Activated gamma-delta T cell treated with Interleukin-2 at 50 U/mL for 16 hours (primary cell): ENCODE data around the gene GBA3.

ENCODE experiments used
- DNase-seq: peaks from one replicate; pipeline ENCODE4 v3.0.0-alpha.2; 2020

GBA3 gene

DNA sequence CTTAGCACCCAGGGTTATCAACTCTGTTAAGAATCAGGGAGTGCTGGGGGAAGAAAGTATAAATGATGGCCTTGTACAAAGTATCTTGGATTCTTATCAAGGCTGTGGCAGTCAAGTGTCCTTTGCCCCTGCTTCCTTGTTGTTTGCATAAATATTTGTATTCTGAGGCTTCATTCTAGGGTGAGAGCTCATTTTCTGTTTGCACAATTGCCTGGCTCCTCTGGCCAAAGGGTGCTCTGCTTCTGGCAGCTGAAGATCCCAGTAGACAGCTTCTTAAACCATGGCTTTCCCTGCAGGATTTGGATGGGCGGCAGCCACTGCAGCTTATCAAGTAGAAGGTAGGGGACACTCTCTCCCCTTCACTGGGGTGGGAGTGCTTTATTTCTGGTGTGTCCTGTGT lies at the start of gene GBA3:
Gene GBA3 (plus strand): TSS at position 202 of the 400 bp plus-strand sequence.
- no peak for DNase-seq

DNA sequence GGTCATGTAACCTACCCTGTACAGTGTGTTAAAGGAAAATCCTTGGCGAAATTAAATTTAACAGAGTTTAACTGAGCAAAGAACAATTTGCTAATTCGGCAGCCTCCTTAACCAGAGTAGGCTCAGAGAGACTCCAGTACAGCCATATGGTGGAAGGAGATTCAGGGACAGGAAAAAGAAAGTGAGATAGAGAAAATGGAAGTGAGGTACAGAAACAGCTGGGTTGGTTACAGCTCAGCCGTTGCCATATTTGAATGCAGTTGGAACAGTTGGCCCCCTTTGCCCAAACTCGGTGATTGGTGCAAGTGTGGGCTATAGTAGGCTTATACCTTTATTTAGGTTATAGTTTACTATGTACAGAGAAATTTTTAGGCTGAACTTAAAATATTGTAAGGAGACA lies 48.8 kb upstream of the GBA3 start:
- no peak for DNase-seq

DNA sequence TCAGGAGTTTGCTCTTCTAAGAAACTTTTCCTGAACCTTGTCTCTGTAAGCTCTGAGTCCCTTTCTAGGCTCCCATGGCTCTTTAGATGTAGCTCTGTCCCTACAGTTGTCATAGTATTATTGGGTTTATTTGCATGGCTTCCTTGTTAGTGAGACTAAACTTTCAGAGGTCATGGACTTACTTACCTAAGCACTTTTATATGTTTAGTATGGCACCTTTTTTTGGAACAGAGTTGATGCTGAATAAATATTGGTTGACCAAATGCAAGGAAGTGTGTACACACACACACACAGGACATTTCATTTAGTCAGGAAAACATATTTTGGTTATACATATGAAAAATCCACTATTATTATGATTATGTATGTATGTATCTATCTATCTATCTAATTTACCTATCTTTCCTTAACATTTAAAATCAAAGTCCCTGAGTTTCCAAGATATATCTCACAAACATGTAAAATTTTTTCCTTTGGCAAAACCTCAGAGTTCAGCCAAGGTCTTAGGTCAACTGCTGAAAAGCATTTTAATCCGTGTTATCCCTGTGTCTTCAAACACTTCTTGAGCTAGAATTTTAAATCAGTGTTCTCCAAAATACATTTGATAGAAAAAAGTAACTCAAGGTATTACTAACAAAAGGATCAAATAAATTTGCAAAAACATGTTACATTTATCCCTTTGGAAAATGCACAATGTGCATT lies 47.1 kb upstream of the GBA3 start:
- DNase-seq = no peak

DNA sequence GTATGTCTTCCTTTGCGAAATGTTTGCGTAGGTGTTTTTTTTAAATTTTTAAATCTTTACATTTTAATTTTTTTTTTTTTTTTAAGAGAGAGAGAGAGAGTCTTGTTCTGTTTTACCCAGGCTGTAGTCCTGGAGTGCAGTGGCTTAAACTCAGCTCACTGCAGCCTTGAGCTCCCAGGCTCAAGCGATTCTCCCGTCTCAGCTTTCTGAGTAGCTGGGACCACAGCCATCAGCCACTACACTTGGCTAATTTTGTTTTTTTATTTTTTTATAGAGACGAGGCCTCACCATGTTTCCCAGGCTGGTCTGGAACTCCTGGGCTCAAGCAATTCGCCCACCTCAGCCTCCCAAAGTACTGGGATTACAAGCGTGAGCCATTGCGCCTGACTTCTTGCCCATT lies 43.7 kb upstream of the GBA3 start:
- no peak for DNase-seq

DNA sequence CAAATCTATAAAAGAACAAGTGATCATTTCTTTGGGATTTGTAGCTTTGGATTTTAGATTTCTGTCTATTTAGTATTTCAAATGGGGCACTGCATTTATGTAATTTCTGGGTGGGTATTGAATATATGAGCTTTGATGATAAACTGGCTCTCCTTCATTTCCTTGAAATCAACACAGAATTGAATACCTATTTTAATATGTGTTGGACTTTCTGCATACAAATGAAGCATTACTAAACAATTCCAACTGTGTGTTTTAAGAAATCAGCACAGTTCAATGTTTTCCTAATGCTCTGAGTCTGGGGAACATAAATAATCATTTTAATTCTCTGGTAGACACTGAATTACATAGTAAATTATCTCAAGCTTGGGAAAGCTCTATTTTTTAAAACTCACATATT lies 42.0 kb upstream of the GBA3 start:
- DNase-seq = no peak

DNA sequence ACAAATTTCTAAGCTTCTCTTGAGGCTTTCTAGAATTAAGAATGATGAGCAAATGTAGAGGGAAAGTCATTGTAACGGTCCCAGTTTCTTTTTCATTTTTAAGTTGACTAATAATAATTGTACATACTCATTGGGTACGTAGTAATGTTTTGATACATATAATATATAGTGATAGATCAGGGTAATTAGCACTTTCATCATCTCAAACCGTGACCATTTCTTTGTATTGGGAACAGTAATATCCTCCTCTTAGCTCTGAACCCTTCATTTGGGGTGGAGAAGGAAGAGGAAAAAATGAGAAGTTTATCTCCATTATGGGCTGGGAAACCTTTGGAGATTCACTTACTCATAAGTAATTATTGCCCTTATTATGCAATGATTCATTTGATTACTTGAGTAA lies 39.0 kb upstream of the GBA3 start:
- DNase-seq = no peak

DNA sequence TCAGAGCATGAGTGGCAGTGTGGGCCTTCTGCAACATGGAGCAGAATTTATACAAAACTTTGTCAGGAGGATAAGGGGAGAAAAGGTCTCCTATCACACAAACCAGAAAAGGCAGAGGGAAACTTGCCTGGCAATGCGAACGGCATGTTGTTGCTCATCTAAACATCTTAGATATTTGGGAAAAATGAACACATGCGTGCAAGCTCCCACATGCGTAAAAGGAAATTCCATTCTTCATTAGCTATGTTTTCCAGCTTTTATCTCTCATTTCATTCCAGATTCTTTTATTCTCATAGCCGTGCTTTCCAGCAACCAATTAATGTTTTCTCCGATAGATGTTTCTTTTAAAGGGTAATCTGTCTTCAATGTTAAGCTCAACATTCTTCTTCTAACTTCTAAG lies 31.3 kb upstream of the GBA3 start:
- no peak for DNase-seq

DNA sequence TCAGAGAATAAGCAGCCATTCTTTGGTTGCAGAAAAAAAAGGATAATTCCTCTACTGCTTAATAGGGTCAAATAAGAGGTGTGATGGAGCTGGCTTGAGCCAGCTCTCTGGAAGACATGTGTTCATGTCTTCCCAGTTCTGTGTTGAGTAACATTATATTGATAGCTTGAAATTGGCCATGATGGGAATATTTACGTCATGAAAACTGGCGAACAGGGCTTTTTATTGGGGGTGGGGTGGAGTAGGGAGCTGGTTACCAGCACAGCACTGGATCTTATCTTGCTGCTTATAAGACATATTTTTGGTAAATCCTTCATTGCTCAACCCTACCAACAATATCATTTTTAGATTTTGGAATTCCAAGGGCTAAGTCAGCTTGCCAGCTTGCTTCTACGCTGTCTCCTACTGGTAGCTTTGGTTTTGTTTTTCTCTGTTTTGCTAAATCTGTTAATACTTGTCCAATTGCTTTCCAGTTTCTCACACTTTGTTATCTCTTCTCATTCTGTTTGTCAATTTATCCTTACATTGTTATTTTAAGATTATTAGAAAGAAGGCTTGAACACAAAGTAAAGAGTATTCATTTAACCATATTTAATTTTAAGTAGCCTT lies 25.3 kb upstream of the GBA3 start:
- DNase-seq = no peak

DNA sequence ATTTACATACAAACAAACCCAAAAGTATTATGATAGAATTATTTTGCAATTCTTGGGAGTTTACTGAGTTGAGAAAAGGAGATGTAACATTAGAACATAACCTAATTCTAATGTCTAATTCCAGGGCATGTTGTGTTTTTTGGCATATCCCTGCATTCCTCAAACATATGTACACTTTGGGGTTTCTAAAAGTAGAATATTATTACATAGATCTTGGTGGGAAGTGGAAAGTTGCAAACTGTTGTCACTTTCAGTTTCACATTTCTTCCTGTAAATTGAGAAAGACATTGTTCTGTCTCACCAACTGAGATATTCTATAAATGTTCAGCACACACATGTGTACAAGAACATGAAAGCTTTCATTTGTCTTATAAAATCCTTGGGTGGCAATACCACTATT lies 24.4 kb upstream of the GBA3 start:
- no peak for DNase-seq

DNA sequence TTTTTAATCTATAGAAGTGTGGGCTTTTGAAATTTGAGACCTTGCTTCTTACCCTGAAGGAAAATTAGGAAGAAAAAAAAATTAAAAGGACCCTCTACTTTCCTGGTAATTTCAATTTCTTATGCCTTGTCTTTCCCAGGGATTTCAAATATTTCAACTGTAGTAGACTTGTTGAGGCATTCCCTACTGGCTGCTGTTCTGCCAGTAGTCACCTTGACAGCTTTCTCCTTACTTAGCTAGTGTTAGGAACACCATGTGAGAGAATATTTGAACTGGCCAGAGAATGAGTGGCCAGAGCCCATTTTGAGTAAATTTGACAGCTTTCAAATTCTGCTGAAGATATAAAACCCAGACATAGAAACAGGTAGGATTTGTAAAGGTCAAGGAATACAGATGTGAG lies 24.0 kb upstream of the GBA3 start:
- no peak for DNase-seq

DNA sequence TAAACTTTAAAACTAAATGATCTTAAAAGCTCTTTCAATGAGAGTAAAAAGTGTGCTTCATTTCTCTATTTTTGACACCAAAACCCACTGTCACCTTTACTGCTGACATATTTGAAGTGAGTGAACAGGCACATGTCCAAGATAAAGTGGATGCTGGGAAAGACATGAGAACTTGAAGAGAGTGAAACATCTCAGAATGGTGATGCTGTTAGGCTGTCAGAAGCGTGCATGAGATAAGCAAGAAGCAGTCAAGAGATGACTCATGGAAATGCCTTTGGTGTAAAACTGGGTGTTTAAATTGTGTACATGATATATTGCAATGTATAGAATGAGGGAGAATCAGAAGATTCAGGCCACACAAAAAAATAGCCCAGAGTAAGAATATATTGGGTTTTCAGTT lies 21.8 kb upstream of the GBA3 start:
- no peak for DNase-seq

DNA sequence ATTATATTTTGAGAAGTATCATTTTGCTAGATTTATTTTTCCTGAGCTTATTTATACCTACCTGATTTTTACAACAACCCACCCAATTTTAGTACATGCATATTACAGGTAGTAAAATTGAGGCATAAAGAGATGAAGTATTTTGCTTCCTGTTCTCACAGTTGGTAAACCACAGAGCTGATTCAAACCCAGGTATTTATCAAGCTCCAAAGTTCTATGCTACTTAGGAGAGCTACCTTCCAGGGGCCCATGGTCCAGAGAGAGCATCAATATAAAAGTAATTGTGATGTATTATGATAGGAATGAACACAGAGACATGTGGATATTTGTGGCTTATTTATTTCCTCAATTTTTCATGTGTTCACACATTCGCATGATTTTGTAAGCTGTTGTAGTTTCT lies 20.2 kb upstream of the GBA3 start:
- DNase-seq = no peak

DNA sequence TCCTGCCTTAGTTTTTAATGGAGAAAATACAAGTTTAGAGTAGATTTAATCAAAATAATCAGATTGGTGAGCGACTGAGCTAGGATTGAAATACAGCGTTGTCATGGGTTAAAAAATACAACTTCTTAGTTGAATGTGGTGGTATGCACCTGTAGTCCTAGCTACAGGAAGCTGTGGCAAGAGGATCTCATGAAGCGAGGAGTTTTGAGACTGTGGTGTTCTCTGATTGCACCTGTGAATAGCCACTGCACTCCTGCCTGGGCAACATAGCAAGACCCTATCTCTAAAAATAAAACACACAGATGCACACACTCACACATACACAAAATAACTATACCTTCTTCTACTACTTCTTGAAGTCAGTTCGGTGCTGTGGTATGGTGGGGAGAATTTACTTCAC lies 19.8 kb upstream of the GBA3 start:
- no peak for DNase-seq

DNA sequence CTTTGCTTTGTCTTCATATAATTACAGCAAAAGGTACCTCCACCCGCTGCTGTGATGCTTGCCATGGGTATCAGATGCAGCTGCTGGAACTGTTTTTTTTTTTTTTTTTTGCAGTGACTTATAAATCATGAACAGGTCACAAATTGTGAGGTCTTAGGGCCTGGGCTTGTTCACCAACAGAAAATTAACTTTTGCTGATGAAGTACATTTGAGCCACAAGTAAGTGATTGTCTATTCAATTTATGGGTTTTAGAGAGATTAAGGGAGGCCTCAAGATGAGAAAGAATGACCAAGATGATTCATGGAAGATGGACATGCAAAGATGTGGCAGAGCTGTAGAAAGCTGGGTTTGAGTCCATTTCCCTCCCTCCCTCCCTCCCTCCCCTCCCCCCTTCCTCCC lies 18.0 kb upstream of the GBA3 start:
- DNase-seq = no peak

DNA sequence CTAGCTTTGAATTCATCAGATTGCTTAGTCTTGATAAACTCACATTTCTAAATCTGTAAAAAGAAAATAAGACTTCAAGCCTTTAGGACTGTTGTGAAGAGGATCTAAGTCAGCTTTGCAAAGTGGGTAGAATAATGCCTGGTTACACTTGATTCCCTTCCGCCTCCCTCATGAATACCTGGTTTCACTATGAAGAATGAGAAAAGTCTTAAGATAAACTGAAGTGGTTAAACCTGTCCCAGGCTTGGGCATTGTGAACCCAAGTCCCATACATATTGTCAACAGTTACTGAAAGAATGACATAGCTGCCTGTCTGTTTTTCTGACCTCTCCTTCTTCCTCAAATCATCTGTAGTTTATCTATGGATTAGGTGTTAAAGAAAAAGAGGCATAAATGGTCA lies 16.7 kb upstream of the GBA3 start:
- no peak for DNase-seq

DNA sequence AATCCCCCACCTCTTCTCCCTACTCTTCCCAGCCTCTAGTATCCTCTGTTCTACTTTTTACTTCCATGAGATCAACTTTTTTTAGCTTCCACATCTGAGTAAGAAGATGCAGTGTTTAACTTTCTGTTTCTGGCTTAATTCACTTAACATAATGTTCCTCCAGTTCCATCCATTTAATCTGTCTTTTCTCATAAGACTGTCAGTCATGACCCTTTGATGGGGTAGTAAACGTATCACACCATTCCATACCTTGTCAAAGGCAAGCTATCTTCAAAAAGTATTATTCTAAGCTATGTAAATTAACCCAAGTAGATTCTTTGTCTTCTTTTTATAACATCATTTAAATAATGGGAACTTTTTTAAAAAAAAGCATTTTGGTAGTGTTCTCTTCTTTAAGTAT lies 15.0 kb upstream of the GBA3 start:
- DNase-seq = no peak

DNA sequence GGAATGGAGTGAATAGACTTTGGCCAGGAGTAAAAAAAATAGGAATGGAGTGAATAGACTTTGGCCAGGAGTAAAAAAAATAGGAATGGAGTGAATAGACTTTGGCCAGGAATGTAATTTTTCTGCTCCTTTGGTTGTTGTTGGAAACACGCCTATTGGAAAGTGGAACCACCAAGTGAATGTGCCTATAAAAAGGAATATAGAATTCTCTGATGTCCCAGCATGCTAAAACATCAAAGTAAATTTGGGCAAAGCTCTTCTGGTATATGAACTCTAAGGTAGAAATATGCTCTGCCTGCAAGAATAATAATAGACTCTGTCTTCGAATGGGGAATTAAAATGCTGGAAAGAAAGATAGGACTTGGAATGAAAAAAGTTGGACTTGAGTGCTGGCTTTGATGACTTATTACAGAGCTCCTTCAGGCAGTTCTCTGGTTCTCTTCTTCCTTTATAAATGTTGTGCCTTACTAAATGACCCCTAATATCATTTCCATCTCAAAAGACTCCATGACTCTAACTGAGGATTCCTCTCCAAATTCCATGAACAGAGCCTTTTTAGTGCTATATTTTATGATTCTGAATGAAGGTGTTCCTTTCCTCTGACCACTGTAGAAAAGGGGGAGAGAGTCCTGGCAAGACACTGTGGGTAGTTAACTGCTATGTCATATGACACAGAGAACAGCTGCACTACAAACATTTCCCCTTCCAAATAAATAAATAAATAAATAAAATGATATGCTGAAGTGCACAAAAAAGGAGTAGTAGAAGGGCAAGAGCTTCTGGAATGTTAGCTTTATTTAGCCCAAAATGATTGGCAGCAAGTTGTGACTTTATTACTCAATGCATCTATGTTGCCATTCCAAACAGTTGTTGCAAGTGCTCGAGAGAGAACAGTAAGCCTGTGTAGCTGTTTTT lies 13.5 kb upstream of the GBA3 start:
- no peak for DNase-seq

DNA sequence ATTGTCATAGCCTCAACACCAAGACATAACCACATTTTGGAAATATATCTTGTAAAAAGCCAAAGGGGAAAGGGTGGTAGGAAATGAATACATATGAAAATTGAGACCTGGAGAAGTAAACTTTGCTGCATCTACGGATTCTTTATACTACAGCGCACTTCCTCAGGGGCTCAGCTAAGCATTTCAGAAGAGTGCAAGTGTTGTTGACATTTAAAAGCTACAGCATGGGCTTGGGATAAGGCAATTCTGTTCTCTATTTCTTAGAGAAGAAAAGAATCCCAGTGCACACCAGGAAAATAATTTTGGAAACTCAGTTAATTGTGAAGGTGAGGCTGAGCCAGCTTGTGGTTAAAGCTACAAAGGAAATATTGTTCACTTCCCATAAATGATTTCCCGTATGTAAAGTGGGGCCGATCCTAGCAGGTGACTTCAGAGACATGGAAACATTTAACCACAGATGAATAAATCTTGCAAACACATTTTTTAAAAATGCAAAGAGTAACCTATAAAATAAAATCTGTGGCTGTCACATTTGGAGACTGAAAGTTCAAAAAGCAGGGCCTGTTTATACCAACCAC lies 12.6 kb upstream of the GBA3 start:
- no peak for DNase-seq

DNA sequence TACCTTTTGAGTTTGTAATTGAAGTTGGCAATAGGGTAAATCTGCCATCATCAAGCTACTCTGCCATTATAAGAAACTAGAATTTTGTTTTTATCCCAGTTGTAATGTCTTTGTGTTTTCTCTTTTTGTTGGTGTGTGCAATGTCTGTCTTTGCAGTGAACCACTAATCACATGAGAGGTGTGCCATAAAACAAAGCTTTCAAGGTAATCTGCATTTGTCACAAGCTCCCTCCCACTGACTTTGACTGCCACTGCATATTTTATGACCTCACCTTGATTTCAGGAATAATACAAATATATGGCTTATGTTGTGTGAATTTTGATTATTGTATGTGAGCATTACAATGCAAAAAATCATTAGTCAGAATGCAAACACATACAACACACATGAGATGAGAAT lies 9.0 kb upstream of the GBA3 start:
- DNase-seq = no peak

DNA sequence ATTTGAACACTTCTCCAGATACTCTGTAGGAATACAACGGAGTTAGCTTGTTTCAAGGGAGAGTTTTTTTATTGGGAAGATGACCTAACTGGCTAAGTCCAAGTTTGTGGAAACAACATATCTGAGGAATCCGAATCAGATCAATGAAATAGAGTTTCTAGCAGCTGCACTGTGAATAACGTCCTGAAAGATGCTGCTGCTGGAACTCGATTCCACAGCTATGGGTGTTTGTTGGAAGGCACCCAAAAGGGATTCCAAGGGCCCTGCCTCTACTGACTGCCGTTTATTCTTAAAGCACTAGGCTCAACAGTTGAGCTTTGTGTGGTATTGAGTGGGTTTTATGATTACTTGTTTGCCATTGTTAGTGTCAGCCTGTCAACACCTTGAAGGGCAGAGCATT lies 6.6 kb upstream of the GBA3 start:
- DNase-seq = no peak

DNA sequence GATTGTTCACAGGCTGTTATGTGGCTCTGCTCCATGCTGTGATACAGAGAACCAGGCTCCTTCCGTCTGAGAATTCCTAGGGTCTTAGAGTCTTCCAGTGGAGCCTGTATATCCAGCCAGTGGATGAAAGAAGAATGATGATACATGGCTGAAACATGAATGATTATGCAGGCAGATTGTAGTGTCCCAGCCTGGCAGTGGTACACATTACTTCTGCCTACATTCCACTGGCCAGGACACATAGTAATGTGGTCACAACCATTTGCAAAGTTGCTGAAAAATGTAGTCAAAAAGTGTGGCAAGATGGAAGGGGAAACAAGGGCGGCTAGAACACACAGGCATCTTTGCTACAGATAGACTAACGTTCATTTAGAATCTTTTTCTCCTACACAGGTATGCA lies 4.5 kb upstream of the GBA3 start:
- no peak for DNase-seq

DNA sequence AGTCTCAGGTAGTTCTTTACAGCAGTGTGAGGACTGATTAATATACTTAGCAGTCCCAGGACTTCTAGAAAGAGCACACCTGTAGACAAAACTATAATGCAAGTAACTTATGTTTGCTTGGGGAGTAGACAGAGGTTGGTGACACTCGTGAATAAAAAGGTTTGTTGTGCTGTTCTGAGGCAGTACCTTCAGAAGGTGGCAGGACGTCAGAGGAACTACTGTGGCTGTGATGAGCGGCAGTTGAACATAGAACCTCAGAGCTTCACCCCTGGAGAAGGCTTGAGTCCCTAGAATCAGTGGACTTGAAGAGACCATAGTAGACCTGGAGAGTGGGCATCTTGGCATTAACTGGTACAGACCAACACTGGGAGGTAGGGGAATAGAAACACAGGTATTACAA lies 3.3 kb upstream of the GBA3 start:
- DNase-seq = no peak

DNA sequence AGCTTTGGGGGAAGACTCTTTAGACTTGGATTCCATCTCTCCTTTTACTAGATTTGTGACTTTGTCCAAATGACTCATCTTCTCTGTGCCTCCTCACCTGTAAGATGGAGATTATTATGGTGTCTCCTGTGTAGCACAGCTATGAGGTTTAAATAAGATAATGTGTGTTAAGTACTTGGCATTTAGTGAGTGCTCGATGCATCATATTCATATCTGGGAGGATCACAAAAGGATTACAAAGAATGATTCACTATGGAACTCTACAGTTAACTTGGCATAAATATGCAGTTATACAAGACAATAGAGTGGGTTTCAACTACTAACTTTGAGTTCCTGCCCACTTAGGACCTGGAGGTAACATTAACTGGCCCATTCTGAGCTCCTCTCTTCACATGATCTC lies 2.3 kb downstream of the GBA3 start:
- DNase-seq = no peak

DNA sequence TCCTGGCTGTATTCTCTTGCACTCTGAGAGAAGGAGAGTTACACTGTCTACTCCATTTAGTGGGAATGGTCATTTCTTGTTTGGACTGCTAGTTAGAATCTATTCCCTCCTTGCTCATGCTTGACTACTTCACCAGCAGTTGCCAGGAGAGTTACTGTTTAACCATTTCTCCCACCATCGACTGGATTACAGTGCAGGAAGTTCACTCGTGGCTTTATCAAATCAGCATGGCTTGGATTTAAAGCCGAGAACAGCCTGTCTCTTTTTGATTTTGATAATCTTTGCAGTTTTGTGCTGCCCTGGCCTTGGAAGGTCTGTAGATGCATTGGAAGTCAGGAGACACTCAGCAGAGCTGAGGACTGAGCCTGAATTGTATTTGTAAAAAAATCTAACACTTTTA lies 3.2 kb downstream of the GBA3 start:
- DNase-seq = no peak
